Suppressor macrophage treated with lipopolysaccharide for 4 hours (primary cell): Measurements from ENCODE around the gene UNC79.

ENCODE experiments used
- DNase-seq: peaks from one replicate; pipeline ENCODE4 v3.0.0-alpha.2; 2020

UNC79 gene

GRCh38 chr14:93675651-93676050 is 244.9 kb downstream of the UNC79 start:
- peak; percentile 0 for DNase-seq

DNA sequence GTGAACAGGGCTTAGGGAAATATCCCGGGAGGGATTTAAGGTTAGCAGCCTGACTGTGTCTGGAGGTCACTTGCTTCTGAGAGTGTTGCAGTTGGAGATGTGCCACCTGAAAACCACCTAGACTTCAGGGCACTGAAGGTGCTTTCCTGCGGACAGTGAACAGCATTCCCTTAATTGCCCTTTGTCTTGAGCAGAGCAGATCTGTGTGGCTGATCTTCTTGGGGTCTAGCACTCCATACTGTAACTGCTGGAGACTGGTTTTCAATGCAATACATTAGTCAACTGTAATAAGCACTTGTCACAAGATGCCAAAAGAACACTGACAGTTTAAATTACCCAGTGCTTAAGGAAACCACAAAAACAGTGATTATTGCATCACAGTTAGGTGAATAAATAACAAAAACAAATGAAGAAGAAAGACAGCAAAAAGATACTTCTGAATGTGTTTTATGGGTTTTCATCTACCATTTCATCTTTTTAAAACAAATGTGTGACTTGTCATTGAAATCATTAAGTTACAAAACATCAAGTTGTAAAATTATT is 245.7 kb downstream of the UNC79 start:
- no peak for DNase-seq

- no peak for DNase-seq
Measured at GRCh38 chr14:93682459-93682858, 251.7 kb downstream of the UNC79 start.

GRCh38 chr14:93683226-93683625 is 252.5 kb downstream of the UNC79 start:
- DNase-seq: peak; percentile 1

- no peak for DNase-seq
Measured at GRCh38 chr14:93685121-93685895, 254.6 kb downstream of the UNC79 start.

GRCh38 chr14:93686268-93686667 is 255.5 kb downstream of the UNC79 start:
- DNase-seq: no peak

- no peak for DNase-seq
Measured at GRCh38 chr14:93688239-93688666, 257.5 kb downstream of the UNC79 start.

- no peak for DNase-seq
Measured at GRCh38 chr14:93688820-93689219, 258.1 kb downstream of the UNC79 start.

DNA sequence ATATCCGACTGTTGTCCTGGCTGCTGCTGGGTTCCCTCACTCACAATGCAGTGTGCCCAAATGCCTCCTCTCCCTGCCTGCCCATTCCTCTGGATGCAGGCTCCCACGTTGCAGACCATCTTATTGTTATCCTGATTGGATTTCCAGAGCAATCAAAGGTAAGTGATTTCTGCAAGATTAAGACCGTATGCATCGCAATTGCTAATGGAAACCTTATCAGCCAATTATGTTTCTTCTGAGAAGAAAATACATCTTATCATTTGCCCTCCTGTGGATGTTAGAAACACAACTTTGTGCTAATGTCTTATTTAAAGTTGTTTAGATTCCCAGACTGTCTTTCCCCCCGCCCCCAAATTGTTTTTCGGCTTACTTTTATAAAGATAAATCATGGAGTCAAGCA is 259.4 kb downstream of the UNC79 start:
- no peak for DNase-seq

DNA sequence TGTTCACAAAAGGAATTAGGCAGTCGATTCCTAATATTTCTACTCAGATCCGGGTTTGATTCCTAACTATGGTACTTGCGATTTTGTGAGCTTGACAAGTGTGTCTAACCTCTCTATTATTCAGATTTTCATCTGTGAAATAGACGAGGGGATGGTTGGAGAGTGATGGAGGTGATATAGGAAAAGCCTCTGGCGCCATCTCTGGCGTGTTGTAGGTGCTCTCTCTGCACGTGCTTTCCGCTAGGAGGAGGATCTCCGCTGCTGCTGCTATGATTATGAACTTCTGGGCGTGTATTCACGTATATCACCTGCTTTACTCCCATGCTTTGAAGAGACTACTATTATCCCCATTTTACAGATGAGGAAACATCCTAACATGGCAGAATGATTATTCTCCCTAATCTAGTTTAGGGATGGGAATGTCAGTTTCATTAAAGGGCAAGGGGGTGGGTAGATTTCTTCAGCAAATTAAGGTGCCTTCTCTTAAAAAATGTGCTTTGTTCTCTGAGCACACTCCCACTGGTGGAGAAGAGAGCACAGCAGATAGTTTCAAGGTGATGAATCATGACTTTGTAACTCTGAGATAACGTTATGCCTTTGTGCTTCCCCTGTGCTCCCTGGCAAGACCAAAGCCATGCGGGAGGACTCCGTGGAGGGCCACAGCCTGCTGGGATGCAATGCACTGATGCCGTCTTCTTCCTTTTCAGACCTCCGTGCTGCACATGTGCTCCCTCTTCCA is 260.5 kb downstream of the UNC79 start:
- no peak for DNase-seq

DNA sequence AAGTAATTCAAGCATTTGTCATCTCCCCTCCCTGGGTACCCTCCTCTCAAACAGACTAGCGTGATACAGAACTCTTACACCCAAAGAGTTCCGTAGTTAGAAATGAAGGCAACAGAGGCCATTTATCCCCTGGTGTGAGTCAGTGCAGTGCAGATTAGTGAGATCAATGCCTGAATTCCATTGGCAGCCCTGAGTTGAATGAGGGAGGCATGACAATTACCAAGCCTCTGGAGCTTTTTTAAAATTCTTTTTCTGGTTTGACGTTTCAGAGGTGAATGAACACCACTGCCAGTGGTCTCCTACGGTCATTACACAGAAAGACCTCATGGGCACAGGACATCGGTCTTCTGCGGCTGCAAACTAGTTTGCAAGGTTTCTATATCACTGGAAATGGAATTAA is 263.2 kb downstream of the UNC79 start:
- DNase-seq: no peak

GRCh38 chr14:93700928-93701327 is 270.2 kb downstream of the UNC79 start:
- DNase-seq: no peak

- no peak for DNase-seq
Measured at GRCh38 chr14:93701562-93701961, 270.8 kb downstream of the UNC79 start.

DNA sequence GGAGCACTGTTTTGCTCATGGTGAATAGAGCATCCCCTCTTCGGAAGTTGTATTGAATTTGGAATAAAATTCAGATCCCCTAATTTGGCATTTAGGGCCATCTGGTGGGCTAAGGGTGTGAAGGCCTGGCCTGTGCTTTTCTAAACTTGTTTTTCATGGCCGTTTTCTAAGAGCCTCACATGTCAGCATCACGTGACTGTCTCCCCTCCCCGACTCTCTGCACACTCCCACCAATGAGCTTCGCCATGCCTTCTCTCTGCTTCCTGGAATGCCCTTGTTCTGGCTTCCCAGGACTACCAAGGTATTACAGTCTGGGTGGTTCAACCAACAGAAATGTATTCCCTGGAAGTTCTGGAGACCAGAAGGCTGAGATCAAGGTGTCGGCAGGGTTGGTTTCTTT is 272.2 kb downstream of the UNC79 start:
- no peak for DNase-seq

- no peak for DNase-seq
Measured at GRCh38 chr14:93703941-93704340, 273.2 kb downstream of the UNC79 start.

- DNase-seq: no peak
Measured at GRCh38 chr14:93705513-93706156, 274.9 kb downstream of the UNC79 start.

DNA sequence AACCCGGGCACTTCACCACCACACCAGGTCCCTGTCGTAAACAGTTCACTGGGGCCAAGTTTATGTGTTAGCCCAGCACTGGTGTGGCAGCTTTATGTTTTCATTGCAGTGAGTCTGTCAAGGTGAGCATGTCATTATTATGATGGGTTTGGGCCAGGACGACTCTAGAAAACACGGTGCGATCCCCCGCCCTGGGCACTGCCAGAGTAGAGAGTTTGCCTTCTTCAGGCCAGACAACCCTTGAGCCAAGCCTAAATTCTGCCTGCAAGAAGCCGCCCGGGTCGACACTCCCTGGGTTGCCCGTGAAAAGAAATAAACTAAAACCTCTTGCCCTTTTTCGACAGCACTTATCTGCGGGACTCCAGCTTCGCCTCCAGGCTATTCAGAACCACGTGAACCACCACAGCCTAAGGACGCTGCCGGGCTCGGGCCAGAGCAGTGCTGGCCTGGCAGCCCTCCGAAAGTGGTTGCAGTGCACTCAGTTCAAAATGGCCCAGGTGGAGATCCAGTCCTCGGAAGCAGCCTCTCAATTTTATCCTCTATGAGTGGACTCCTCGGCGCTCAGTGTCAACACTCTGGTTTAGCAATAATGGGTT is 275.7 kb downstream of the UNC79 start:
- no peak for DNase-seq

GRCh38 chr14:93707475-93707874 is 276.7 kb downstream of the UNC79 start:
- DNase-seq: no peak

DNA sequence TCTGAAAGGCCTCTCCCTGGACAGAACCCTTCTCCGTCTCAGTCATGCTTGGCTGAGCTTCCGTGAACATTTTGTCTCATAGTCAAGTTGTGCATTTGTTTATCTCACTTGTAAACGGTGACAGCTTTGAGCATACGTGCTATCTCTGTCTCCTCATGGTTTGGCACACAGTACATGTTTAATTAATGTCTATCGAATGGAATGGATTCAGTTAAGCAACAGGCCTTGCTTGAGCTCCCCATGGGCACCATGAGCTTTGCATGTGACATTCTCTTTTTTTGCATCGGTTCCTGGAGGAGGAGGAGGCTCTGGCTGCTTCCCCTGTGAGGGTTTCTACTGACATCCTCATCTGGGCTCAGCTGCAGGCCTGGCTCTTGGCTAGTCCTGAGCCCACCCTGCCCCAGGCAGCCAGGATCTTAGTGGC is 277.6 kb downstream of the UNC79 start:
- no peak for DNase-seq

DNA sequence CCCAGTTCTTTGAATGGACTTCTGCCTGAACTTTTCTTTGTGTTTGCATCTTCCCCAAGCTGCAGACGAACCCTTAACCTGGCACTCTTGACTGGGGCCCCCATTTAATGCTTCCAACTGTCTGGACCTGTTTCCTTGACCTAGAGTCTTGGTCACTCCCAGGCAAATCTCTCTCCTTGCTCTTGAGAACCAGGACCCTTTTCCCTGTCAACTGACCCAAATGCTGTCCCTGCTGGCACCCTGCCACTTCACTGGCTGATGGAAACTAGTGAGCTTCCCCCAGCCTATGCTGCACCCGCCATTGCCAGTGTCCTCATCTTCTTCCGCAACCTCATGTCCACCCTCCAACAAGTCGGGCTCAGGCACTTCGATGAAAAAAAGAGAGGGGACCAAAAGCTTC is 278.1 kb downstream of the UNC79 start:
- no peak for DNase-seq

DNA sequence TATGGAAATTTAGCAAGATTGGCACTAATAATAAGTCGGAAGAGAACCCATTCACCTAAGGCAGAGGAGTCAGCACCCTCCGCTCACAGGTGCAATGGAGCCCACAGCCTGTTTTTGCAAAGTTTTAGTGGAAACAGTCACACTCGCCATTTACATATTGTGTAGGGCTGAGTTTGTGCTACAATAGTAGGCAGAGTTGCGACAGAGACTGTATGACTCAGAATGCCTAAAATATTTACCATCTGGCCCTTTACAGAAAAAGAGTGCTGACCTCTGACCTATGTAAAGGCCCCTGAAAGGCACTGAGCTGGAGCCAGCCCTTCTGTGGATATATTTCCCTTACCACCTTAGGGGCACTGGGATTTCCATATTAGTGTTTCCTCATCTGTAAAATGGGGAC is 278.5 kb downstream of the UNC79 start:
- DNase-seq: peak; percentile 31

DNA sequence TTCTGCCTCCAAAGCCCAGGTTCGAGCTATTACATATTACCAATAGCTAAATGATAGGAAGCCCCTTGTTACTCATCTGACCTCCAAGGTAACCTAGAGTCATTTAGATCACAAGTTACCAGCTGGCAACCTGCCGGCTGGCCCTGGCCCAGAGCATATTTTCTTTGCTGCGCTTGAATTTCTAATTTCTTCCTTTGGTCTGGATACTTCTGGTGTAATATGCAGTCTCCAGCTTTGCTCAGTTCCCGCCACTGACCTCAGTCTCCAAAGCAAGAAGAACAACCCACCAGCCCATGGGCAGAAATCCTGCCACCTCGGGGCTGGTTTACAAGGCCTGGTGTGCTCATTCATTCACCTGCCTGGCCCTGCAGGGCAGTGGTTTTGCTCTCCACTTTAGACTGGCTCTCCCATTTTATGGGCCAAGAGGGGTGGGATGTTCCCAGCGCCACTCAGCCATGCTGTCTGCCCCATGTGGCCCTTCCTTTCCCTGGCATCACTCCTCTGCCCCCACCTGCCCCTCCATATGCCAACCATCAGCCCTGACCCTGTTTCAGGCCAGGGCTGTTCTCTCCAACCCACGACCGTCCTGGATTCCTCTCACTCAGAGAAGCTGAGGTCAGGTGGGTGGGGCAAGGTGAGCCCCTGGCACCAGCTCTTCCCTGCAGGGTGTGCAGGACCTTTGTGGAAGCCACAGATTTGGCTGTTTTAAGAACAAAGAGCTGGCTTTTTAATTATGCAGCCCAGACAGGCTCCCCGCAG is 281.5 kb downstream of the UNC79 start:
- DNase-seq: no peak
